ENCODE results near the gene FNDC3B.

- TF ChIP-seq CTCF (IDR thresholded peaks at IDR 0.05) (no peak), POLR2A (IDR thresholded peaks at IDR 0.05) (no peak)
Measured at GRCh38 chr3:172310428-172310760, 271.0 kb downstream of the FNDC3B start.
